Breast epithelium (tissue), 3 donors: ENCODE measurements around the gene RERE.

Experiments used
- POLR2A ChIP-seq: fragments of 450-650 bp; IDR thresholded peaks from one replicate; pipeline ENCODE4 v1.6.1; 2016; ENCODE audit warnings: antibody characterized with exemption, mild to moderate bottlenecking, moderate library complexity
- POLR2AphosphoS5 ChIP-seq, 3 donors: sonication (generic); formaldehyde crosslinking; IDR thresholded peaks; one replicate each; pipeline ENCODE4 v1.6.1; 2017; ENCODE audit warnings: antibody characterized with exemption in 3 of 3
- TF ChIP-seq, protein P1 (sequence below), 3 donors: fragments of 450-650 bp; IDR thresholded peaks; one replicate each; pipeline ENCODE4 v1.5.1; 2016 to 2017; ENCODE audit warnings: antibody characterized with exemption in 3 of 3, mild to moderate bottlenecking in 3 of 3, moderate library complexity in 3 of 3

DNA sequence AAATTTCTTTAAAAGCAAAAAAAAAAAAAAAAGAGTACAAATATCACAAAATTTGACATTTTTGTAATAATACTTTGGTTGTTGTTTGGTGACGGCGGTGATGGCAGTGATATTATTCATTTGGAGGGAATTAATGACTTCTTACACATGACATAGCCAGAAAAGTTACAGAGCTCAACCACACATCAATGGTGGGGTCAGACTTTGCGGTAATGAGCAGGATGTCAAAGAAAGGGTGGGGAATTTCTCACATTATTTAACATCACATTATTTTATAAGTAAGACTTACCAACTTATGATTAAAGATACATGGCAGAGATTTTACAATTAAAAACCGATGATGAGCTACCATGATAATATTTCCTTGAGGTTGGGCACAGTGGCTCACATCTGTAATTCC, 248.2 kb downstream of the RERE start:
- TF ChIP-seq, protein P1, sequence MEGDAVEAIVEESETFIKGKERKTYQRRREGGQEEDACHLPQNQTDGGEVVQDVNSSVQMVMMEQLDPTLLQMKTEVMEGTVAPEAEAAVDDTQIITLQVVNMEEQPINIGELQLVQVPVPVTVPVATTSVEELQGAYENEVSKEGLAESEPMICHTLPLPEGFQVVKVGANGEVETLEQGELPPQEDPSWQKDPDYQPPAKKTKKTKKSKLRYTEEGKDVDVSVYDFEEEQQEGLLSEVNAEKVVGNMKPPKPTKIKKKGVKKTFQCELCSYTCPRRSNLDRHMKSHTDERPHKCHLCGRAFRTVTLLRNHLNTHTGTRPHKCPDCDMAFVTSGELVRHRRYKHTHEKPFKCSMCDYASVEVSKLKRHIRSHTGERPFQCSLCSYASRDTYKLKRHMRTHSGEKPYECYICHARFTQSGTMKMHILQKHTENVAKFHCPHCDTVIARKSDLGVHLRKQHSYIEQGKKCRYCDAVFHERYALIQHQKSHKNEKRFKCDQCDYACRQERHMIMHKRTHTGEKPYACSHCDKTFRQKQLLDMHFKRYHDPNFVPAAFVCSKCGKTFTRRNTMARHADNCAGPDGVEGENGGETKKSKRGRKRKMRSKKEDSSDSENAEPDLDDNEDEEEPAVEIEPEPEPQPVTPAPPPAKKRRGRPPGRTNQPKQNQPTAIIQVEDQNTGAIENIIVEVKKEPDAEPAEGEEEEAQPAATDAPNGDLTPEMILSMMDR (IDR thresholded peaks at IDR 0.05): no peak
- TF ChIP-seq POLR2AphosphoS5 (IDR thresholded peaks at IDR 0.05) (no peak), POLR2A (no peak)
